22Rv1 (cell line): Measurements from ENCODE around the gene TEDC1.

Experiments used
- H3K27ac ChIP-seq: fragments of 450-650 bp; 2 replicates; pipeline ENCODE4 v1.5.1; 2017
- ZFX ChIP-seq: fragments of 450-650 bp; IDR thresholded peaks from 2 replicates; pipeline ENCODE4 v1.6.1; 2017; ENCODE audit warnings: antibody characterized with exemption, borderline replicate concordance
- TF ChIP-seq, protein P1 (sequence below): fragments of 450-650 bp; IDR thresholded peaks from 2 replicates; pipeline ENCODE4 v1.5.1; 2017; ENCODE audit warnings: mild to moderate bottlenecking

The TEDC1 gene

DNA sequence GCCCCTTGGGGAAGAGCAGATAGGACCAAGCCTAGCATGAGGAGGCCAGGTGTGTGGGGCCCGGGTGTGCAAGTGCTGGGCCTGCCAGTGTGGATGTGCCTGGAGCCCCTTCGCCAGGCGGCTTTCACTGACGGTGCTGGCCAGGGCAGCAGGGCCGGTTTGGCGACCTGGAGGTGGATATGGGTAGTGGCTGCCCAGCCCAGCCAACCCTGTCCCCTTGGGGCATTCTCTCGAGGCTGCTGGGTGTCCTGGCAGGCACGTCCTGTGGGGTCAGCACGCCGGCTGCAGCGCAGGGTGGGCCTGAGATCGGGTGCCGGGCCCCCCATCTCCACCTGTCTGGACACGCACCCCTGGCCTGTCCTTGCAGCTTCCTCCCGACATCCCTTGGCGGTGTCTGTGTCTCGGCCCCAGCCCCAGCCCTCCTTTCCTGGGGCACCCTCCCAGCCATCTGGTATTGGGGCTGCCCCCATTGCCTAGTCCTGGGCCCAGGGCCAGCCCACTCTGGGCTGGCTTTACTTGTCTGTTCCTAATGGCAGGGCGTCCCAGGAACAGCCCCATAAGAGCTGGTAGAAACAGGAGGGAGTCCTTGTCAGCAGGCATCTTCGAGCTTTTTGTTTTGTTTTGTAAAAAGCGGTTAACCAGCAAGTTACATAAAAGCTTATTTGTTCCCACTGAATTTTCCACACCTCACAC is 23.7 kb upstream of the TEDC1 start:
- TF ChIP-seq, protein P1, sequence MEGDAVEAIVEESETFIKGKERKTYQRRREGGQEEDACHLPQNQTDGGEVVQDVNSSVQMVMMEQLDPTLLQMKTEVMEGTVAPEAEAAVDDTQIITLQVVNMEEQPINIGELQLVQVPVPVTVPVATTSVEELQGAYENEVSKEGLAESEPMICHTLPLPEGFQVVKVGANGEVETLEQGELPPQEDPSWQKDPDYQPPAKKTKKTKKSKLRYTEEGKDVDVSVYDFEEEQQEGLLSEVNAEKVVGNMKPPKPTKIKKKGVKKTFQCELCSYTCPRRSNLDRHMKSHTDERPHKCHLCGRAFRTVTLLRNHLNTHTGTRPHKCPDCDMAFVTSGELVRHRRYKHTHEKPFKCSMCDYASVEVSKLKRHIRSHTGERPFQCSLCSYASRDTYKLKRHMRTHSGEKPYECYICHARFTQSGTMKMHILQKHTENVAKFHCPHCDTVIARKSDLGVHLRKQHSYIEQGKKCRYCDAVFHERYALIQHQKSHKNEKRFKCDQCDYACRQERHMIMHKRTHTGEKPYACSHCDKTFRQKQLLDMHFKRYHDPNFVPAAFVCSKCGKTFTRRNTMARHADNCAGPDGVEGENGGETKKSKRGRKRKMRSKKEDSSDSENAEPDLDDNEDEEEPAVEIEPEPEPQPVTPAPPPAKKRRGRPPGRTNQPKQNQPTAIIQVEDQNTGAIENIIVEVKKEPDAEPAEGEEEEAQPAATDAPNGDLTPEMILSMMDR, result no peak

DNA sequence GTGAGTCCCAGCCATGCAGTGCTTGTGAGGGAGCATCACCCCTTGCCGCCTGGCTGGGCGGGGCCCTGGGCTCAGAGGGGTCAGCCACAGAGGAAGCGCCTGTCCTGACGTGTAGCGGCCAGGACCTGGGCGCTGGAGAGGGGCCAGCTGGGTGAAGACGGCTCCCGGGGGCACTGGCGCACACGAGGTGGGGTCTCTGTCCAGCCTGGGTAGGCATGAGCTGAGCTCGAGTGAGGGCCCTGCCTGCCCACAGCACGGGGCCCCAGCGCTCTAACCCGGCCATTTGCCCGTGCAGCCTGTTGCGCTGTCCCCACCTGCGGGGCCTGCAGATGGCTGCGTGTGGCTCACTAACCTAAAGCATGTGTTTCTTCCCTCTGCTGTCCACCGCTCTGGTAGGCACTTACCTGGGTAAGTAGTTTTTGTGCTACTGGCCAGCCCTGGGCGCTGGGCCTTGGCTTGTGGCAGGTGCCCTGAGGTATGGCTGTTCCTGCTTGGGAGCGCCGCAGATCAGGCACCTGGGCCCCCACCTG is 23.0 kb upstream of the TEDC1 start:
- peak overlapping the region; percentile 52 for H3K27ac ChIP-seq
- TF ChIP-seq, protein P1, result no peak
- no peak for TF ChIP-seq ZFX

More for the DNA sequence above, 23.7 kb upstream of the TEDC1 start:
- H3K27ac ChIP-seq, result peak overlapping the region; percentile 52

DNA sequence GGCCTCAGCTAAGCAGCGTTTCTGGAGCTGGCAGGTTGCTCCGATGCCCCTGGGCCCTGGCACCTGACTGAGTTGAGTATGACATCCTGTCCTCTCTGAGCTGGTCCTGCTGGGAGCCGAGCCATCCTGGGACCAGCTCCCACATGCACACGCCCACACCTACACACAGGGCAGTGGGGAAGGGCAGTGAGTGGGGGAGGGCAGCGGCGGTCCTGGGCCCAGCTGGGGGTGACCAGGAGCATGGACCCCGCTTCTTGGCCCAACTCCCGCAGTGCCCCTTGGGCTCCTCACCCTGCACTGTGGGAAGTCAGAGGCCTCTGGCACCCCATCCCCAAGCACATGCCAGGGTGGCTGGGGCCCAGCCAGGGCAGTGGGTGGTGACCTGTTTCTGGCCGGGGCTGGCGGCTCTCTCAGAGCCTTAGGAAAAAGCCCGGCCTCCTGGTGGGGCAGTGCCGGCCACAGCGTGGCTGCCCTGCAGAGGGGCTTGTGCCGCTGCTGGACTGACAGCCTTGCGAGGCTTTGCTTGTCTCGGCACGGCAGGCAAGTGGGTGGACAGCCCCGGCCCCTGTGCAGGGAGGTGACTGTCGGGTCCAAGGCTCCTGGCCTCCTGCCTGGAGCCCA is 22.3 kb upstream of the TEDC1 start:
- peak overlapping the region; percentile 52 for H3K27ac ChIP-seq
- no peak for TF ChIP-seq ZFX
- TF ChIP-seq, protein P1, result no peak

DNA sequence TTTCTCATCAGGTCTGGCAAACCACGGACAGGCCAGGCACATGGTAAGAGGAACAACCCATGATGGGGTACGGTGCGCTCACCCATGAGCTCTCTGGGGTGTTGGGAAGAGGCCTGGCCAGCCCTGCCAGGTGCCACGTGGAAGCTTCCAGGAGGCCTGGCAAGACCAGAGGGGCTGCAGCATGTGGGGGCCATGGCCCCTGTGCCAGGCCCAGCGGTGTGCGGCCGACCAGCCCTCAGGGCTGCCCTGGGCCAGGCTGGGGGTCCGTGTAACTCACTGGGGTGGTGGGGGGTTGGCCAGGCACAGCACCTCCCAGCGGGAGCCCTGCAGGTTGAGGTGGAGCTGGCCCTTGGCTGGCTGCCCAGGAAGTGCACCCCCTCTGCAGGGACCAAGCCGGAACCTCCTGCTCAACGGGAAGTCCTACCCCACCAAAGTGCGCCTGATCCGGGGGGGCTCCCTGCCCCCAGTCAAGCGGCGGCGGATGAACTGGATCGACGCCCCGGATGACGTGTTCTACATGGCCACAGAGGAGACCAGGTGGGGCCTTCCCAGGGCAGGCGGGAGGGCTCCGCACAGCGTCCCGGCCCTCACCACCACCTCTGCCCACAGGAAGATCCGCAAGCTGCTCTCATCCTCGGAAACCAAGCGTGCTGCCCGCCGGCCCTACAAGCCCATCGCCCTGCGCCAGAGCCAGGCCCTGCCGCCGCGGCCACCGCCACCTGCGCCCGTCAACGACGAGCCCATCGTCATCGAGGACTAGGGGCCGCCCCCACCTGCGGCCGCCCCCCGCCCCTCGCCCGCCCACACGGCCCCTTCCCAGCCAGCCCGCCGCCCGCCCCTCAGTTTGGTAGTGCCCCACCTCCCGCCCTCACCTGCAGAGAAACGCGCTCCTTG is 21.3 kb upstream of the TEDC1 start:
- peak overlapping the region; percentile 52 for H3K27ac ChIP-seq
- TF ChIP-seq, protein P1, result no peak
- TF ChIP-seq ZFX, result no peak

DNA sequence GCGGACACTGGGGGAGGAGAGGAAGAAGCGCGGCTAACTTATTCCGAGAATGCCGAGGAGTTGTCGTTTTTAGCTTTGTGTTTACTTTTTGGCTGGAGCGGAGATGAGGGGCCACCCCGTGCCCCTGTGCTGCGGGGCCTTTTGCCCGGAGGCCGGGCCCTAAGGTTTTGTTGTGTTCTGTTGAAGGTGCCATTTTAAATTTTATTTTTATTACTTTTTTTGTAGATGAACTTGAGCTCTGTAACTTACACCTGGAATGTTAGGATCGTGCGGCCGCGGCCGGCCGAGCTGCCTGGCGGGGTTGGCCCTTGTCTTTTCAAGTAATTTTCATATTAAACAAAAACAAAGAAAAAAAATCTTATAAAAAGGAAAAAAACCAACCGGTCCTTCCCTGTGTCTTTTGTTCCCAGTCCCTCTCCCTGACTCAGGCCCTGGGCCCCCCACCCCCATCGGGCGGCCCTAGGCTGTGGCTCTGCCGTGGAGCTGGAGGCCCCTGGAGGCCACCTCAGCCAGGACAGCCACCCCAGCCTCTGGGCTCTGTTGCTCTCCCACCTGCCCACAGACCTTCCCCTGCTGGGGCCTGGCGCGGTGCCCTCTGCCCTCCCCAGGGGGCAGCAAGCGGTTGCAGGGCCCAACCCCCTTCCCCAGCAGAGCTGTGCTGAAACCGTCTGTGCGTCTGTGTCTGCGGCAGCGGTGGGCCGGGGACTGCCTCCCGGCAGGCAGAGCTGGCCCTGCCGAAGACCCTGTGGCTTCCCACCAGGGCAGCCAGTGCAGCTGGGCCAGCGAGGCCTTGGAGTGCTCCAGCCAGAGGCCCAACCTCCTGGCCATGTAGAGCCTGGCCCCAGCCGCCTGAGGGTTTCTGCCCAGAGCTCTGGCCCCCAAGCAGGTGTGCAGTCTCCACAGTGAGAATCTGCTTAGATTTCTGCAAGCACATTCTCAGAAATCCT is 20.4 kb upstream of the TEDC1 start:
- TF ChIP-seq ZFX, result no peak
- TF ChIP-seq, protein P1, result no peak
- peak overlapping the region; percentile 95 for H3K27ac ChIP-seq

DNA sequence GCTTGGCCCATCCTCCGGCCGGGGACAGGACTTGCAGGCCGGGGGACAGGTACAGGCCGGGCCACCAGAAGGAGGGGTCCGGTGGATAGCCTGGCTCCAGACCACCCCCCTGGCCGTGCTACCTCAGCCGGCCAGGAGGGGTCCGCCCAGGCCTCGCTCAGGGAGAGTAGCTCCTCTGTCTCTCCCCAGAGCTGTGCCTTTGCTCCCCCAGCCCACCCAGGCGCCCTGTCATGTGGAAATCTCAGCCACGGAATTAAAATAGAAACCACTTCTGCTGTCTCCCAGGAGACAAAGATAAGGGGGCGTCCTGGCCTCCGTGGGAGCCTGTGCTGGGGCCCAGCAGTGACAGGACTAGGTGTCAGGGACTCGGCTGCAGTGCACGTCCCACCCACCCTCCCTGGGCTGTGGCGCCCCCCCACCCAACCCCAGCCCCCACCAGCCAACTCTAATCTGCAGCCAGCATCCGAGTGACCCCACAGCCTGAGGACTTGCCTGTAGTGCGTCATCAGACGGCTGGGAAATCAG is 19.7 kb upstream of the TEDC1 start:
- TF ChIP-seq, protein P1, result no peak
- no peak for TF ChIP-seq ZFX
- peak overlapping the region; percentile 95 for H3K27ac ChIP-seq
